Occipital lobe (tissue), 2 donors: ENCODE data around the gene JADE1. TPM values are rescaled to one million over a fixed set of nuclear protein-coding genes. Genes with fewer than 3 reads are reported as not detected.

Experiments
- DNase-seq: peaks from one replicate; lab custom pipeline; 2025; lab: John Stamatoyannopoulos, UW
- total RNA-seq: library from RNA; depleted of rRNA; stranded (reverse); fragments of >200 nt; gene quantifications from one replicate; pipeline ENCODE4 v1.2.3, GENCODE V29; 2014

JADE1 gene
- total RNA-seq: 44.3 TPM

DNA sequence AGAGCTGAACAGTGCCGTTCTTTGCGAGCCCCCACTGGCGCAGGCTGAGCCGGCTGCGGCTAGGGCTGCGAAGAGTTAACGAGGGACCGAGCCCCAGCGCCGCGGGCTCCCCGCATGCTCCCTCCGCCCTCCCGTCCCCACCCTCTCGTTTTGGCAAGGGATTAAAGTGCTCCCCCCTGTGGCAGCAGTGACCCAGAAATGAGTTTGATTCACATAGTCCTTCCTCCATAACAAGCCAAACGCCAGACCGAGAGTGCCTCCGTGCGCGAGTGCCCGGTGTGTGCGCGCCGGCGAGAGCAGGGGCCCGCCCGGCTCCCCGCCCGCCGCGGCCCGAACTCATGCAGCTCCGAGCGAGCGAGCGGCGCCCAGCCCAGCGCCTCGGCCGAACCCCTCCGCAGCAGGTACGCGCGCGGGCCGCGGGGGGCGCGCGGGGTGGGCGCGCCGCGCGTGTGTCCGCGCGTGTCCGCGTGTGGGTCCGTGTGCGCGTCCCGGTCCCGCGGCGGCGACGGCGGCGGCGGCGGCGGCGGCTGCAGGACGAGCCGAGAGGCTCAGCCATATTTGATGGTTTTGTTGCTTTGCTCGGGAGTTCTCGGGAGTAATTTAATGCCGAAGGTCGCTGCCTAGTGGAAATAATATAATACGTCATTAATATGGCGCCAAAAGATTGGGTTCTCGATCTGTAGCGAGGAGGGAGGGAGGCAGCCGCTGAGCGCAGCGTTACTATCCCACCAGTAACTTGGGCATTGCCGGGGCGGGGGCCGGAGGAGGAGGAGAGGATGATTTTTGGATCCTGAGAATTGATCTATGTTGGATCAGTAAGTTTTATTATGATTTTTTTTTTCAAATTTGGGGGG, at the start of gene JADE1:
Gene JADE1 (plus strand): TSS at position 224 of the 854 bp plus-strand sequence. CDS start 22,059 bp downstream, outside the sequence.
- peak; percentile 89 for DNase-seq

DNA sequence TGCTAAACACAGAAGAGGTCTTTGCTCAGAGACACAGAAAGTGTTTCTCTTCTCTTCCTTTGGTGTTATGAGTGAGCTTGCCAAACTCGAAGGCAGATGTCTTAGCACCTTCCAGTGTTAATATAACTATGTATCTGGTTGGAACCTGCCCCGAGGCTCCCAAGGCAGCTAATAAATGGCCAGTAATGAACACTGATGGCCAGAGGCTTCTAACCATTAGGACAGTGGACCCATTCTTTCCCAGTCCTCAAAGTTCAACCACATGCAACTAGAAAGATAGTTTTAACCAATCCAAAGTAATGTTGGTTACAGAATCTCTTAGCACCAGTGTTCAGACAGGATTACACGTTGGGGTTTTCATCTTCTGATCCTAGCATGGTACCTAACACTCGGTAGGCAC, 42.7 kb upstream of the JADE1 start:
- DNase-seq: no peak

DNA sequence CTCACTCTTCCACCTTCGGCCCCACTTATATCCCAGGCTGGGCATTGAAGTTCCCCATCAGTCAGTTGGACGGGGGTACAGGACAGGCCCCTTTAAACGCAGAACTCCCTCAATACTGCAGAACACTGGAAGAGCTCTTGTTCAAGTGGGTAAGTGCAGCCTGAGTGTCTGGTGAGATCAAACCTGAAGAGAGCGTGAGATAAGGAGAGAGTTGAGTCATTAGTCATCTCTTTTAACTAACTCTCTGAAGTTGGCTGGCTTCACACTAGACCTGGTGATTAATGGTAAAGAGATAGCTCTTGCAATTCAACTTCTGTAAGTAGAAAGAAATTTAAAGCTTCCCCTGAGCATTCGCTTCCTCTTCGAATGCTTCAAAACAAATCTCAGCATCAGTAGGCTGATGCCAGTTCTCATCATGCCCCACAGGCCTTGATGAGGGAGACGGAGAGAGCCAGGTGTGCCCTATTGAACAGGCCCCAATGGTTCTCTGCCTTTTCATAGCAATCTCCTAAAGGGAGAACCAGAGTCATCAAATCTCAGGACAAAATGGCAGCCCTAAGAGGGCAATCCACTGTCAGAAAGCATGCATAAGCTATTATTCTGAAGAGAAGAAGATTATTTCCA, 41.0 kb upstream of the JADE1 start:
- DNase-seq: no peak

DNA sequence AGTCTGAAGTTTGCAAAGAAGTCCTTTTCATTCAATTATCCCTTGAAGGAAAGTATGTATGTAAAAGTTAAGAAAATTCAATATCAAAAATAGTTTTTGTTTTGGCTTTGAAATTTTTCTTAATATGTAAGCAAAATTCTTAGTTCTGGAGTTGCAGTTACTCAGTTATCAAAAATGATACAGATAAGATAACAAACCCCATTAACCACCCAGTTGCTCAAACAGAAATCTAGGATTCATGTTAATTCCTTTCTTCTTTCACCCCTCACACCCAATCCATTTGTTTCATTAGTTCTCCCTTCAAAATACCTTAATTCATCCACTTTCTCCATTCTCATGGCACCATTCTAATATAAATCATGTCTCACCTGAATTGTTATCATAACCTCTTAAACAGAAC, 40.5 kb upstream of the JADE1 start:
- no peak for DNase-seq

DNA sequence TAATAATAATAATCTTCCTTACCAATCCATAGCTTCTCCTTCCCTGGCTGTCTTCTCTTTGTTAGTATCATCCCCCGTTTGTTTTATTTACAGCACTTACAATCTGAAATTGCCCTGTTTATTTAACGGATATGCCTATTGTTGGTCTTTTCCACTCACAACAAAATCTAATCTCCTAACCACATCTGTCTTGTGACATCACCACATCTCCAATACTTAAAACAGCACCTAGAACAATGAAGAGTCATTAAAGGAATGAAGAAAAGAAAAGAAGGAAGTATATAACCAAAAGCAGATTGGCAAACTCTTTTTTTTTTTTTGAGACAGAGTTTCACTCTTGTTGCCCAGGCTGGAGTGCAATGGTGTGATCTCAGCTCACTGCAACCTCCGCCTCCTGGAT, 38.7 kb upstream of the JADE1 start:
- no peak for DNase-seq

DNA sequence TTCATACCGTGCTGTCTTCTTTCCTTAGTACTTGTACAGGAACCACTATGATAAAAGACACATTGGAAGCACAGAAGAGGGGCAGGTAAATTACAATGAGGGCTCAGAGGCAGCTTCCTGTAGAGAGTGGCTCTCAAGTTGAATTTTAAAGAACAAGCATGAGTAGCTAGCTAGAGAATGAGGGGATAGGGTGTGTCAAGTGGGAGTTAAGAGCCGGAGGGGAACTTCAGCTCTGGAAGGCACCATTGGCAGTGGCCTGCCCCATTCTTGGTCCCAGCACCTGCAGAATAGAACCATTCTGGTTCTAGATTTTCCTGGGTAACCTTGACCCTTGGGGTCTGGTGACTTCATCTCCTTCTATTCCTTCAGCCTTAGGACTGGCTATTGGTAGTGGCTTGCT, 34.0 kb upstream of the JADE1 start:
- no peak for DNase-seq

DNA sequence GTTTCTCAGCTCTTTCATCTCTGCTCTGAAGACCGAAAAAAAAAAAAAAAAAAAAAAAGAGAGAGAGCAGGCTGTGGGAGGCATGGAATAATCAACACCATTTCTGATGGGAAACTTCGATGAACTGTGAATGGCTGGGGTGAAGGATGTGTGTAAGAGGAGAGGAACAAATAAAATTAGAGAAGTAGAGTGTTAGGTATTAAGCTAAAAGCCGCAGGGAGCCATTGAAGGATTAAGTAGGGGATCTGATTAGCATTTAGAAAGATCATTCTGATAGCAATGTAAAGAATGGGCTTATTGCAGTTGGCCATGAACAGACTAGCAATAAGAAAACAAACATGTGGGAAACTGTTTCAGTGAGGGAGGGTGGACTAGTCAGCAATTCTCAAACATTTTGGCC, 33.6 kb upstream of the JADE1 start:
- no peak for DNase-seq

DNA sequence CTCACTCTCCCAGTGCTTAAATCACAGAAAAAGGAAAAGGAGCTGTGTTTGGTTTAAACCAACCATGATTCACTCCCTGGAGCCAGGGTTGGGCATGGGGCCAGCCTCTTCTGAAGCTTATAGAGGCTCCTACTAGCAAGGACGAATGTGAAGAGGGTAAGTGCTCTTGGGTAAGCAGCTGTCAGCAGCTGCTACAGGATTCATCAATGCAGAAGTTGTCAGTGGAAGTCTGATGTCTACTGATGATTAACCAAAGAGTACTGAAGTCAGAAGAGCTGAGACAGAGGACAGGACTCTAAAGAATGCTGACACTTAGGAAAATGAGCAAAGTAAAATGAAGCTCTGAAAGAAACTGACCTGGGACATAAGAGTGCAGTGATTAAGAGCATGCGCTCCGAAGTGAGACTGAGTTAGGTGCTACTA, 32.7 kb upstream of the JADE1 start:
- no peak for DNase-seq

DNA sequence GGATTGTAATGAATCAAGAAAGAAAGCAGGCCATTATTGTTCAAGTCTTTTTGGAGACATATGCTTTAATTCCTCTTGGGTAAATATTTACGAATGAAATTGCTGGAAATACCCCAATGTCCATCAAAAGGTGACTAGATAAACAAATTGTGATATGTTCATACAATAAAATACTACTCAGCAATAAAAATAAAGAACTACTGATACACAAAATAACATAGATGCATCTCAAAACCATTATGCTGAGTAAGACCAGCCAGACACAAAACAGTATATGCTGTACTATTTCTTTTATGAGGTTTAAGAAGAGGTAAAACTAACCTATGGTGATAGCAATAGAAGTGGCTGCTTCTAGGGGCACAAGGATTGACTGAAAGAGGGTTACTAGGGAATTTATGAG, 28.8 kb upstream of the JADE1 start:
- DNase-seq: no peak

DNA sequence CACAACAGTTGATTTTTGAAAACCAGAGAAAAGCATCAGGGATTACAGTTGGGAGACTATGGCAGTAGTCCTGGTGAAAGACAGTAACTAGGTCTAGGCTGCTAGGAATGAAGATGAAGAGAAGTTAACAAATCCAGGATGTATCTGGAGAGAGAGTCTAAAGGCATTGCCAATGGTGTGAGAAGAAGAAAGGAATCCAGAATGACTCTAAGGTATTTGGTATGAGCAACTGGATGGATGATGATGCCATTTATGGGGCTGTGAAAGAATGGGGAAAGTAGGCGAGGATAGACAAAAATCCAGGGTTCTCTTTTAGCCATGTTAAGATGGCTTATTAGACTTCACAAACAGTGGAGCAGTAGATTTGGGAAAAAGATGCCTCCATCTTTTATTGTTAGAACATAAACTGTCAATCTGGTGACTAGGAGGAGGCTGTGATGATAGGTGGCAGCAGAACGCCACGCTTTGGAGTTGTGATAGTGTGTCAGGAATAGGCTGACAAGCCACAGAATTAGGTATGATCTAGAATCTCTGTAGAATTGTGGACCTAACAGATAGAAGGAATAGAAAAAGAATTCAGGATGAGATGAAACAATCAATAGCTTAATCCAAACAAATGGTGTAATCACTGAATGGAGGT, 27.3 kb upstream of the JADE1 start:
- no peak for DNase-seq

DNA sequence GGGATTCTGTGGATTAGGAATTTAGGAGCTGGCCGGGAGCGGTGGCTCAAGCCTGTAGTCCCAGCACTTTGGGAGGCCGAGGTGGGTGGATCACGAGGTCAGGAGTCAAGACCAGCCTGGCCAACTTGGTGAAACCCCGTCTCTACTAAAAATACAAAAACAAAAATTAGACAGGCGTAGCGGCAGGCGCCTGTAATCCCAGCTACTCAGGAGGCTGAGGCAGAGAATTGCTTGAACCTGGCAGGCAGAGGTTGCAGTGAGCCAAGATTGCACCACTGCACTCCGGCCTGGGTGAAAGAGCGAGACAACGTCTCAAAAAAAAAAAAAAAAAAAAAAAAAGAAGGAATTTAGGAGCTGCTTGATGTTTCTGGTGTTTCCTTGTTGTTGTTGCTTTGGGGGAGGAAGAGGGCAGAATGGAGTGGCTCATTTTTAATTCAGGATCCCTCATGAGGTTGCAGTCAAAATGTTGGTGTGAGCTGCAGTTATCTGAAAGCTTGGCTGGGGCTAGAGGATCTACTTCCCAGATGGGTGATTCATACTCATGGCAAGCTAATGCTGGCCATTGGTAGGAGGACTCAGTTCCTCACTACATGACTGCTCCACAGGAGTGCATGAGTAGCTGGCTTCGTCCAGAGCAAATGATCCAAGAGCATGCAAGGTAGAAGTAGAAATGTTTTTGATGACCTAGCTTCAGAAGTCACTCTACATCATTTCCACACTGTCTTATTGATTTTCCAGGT, 26.5 kb upstream of the JADE1 start:
- DNase-seq: no peak

DNA sequence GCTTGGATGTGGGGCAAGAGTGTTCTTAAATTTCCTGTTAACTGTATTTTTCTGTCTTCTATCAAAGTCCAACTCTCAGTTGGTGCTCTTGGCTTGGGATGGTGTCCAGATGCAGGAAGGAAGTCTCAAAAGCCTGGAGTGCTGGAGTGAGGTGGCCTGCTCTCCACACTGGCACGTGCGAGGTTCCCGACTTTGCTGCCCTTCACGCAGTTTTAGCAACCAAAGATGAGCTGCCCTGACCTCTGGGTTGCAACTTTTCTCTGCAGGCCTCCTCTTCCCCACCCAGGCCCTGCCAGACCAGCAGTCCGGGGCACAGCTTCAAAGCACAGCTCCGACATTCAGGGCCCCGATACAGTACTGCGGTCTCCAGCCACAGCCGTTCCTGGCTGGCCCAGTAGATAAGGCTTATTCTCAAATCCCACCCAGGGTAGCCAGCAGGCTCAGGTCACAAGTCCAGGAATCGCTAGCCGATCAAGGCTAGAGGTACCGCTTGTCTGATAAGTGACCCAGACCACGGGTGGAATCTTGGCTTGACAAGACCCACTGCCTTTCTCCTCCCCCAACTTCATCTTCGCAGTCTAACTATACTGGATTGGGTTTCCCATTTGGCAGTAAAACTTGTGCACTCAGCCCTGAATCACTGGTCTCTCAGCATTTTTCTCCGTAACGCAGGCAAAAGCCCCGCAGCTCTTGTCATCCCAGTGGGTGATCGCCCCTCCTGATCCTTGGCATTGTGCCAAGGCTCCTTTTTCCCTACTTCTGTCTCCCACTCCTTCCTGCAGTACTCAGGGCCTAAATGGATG, 21.8 kb upstream of the JADE1 start:
- DNase-seq: no peak

DNA sequence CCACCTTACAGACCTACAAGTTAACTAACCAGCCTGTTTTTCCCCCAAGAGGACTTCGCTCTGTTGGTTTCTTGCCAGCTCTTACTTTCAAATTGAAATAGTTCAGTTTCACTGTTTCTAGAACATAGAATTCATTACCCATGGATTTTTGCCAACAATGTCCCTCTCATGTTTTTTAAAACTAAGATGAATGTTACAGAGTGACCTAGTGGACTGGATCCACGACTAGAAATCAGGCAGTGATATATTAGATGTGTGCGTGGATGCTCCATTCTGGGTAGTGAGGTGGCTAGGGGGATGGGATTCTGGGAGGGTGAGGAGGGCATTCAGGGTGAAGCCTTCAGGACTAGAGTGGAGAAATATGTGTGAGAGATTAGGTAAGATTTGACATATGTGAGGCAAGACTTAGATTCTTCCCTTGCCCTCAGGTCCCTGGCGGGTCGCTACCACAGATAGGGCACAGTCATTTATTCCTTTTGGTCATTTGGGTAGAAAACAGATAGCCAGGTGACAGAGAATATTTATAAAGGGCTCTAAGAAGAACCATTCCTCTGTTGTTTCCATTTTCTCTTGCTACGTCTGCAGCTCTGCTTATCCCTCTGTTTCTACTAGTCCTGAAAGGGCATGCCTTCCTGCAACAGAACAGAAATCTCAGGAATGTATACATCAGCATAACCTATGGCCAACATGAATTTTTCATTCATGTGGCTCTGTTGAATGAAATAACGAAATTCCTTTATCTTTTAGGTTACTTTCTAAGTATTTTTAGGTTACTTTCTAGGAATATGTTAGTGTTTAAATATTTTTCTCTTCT, 15.4 kb upstream of the JADE1 start:
- no peak for DNase-seq

DNA sequence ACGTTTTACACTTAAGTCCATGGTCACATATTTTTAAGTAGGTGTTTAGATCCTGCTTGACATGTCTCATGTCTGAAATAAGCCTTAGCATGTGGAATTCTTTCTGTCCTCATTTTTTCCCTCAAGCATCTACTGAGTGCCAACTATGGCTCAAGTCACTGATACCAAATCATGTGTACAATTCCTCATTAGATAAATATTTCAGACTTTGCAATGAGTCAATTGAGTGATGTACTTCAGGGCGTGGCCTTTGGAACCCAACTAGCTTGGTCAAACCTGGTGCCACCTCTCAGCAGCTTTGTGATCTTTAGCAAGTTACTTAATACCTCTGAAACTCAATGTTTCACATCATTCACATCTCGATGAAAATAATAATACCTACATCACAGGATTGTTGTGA, 12.6 kb upstream of the JADE1 start:
- no peak for DNase-seq

DNA sequence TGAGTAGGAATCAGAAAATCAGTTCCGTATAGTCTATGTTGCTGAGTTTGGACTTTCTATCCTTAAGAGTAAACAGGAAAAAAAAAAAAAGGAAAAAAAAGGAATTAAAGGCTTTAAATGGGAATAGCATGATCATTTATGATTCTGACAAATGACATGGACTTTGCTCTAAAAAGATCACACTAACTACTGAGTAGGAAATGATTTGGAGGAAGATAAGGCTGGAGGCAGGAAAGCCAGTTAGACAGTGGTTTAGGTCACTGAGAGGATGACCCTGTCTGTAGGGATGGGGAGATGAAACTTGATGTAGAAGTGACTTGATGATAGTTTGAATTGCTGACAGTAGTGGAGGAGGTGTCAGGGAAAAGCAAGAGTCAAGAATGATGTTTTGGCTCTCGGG, 9.2 kb upstream of the JADE1 start:
- no peak for DNase-seq

DNA sequence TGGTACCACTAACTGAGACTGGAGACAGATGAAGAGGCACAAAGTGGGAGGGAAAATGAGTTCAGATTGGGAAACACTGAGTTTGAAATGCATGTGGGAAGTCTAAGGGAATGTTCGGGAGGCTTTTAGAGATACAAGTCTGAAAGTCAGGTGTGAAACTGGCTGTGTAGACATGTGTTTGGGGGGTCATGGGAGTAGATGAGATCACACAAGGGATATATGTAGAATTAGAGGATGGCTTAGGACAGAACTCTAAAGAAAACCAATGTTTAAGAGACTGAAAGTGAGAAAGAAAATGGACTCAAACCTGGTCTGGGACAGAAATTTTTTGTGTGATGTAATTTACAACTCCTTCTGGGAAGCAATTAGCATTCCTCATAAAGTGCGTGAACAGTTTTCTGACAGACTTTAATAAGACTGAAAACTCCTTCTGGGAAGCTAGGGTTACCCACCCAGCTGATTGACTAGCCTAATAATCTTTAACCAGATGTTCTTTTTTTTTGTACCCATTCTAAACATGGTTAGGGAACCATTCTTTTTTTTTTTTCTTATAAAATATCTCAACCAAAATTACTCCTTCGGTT, 8.7 kb upstream of the JADE1 start:
- no peak for DNase-seq

DNA sequence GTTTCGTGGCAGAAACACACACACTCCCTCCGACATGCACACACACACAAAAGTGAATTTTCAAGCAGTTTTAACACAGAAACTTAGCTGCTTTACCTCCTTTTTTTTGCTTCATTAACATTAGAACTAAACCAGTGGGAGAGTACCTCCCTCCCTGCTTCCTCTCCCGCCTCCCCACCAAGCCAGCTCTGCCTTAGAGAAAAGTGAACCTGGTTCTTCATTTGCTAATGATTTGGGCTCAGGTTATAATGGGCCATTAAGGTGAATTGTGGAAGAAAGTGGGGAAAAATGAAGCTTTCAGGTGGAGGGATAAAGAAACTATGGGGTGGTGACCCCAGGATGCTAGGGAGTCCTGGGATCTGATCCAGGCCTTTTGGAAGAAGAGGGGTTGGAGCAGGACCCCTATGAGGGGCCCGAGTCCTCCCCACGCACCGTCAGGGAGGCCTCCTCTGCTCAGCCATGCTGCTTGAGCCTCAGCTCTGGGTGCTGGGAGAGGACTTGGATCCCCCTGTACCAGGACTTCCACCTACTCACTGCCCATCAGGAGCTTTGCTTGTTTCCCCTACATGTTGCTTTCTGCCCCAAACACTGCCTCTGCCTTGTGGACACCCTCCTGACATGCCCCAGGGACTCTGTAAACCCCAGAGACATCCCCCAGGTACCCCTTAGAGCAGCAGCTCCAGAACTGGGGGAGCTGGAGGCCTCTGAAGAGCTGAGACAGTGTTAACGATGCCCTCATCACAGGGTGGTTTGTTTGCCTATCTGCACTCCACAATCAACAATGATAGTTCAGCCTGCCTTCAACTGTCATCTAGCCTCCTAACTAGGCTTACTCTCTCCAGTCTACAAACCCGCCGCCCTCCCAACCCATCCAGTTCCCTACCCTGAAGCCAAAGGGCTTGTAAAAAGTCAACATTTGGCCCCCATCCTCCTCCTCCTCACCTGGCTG, 6.5 kb upstream of the JADE1 start:
- DNase-seq: no peak

DNA sequence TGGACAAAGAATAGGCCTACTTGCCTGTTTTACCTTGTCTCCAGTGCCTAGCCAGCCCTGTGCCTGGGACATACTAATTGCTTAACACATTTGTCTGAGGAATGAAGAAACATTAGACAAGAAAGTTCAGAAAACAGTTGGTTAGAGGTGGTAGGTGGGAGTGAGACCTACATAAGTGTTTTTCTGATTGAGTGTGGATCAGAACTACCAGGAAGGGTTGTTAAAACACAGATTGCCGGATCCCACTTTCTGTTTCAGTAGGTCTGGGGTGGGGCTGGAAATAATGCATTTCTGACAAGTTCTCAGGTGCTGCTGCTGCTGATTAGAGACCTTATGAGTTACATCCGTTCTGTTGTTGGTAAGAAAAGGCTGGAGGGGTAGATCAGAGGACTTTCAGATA, 5.7 kb upstream of the JADE1 start:
- no peak for DNase-seq
